Measurements from ENCODE around the gene TRPC5OS. TPM values are rescaled to one million over a fixed set of nuclear protein-coding genes. Genes with fewer than 3 reads are reported as not detected.

The TRPC5OS gene
- total RNA-seq, 4 donors from 2014 or later, result not detected

- TF ChIP-seq POLR2A (IDR thresholded peaks at IDR 0.05) (no peak), EP300 (IDR thresholded peaks at IDR 0.05) (no peak), CTCF (IDR thresholded peaks at IDR 0.05) (no peak), POLR2AphosphoS5 (IDR thresholded peaks at IDR 0.05) (no peak)
- H3K27me3 ChIP-seq, result no peaks in the 10 kb centered on the region
- WGBS, result 66% methylated on average over 4 of the region's 4 CpGs
- no peak overlapping the region for H3K27ac ChIP-seq
- H3K4me1 ChIP-seq, result no peaks in the 10 kb centered on the region
- no peak overlapping the region for H3K4me3 ChIP-seq
- no peaks in the 10 kb centered on the region for H3K9me3 ChIP-seq
- no peaks in the 10 kb centered on the region for H3K36me3 ChIP-seq
- DNase-seq (ENCODE audit: low spot score in 2 of 2), result no peak
Observed at GRCh38 chrX:111847491-111848133, 28.4 kb upstream of the TRPC5OS start.

- no peak for DNase-seq (ENCODE audit: low spot score in 2 of 2)
- H3K27me3 ChIP-seq, result no peaks in the 10 kb centered on the region
- H3K36me3 ChIP-seq, result no peaks in the 10 kb centered on the region
- TF ChIP-seq EP300 (IDR thresholded peaks at IDR 0.05) (no peak), POLR2AphosphoS5 (IDR thresholded peaks at IDR 0.05) (no peak), CTCF (IDR thresholded peaks at IDR 0.05) (no peak), POLR2A (IDR thresholded peaks at IDR 0.05) (no peak)
- no peak overlapping the region for H3K4me3 ChIP-seq
- WGBS, result 73% methylated on average over 5 of the region's 5 CpGs
- H3K4me1 ChIP-seq, result no peaks in the 10 kb centered on the region
- no peaks in the 10 kb centered on the region for H3K9me3 ChIP-seq
- no peak overlapping the region for H3K27ac ChIP-seq
Observed at GRCh38 chrX:111848541-111848940, 27.4 kb upstream of the TRPC5OS start.

- Histone ChIP-seq H3K9me3 (no peaks in the 10 kb centered on the region), H3K27me3 (no peaks in the 10 kb centered on the region), H3K4me3 (no peak overlapping the region), H3K36me3 (no peaks in the 10 kb centered on the region), H3K4me1 (no peaks in the 10 kb centered on the region), H3K27ac (no peak overlapping the region)
- TF ChIP-seq POLR2AphosphoS5 (IDR thresholded peaks at IDR 0.05) (no peak), CTCF (IDR thresholded peaks at IDR 0.05) (no peak), EP300 (IDR thresholded peaks at IDR 0.05) (no peak), POLR2A (IDR thresholded peaks at IDR 0.05) (no peak)
- no peak for DNase-seq (ENCODE audit: low spot score in 2 of 2)
Observed at GRCh38 chrX:111850975-111851374, 25.0 kb upstream of the TRPC5OS start.

- Histone ChIP-seq H3K4me3 (no peak overlapping the region), H3K27me3 (no peaks in the 10 kb centered on the region), H3K9me3 (no peaks in the 10 kb centered on the region), H3K4me1 (no peaks in the 10 kb centered on the region), H3K27ac (no peak overlapping the region), H3K36me3 (no peaks in the 10 kb centered on the region)
- DNase-seq (ENCODE audit: low spot score in 2 of 2), result no peak
- WGBS, result 62% methylated on average over 4 of the region's 4 CpGs
- TF ChIP-seq EP300 (IDR thresholded peaks at IDR 0.05) (no peak), POLR2AphosphoS5 (IDR thresholded peaks at IDR 0.05) (no peak), POLR2A (IDR thresholded peaks at IDR 0.05) (no peak), CTCF (IDR thresholded peaks at IDR 0.05) (no peak)
Observed at GRCh38 chrX:111854556-111855490, 21.2 kb upstream of the TRPC5OS start.

- Histone ChIP-seq H3K4me3 (no peak overlapping the region), H3K36me3 (no peaks in the 10 kb centered on the region), H3K9me3 (no peaks in the 10 kb centered on the region), H3K27ac (no peak overlapping the region), H3K4me1 (no peaks in the 10 kb centered on the region), H3K27me3 (no peaks in the 10 kb centered on the region)
- DNase-seq (ENCODE audit: low spot score in 2 of 2), result no peak
- TF ChIP-seq POLR2AphosphoS5 (IDR thresholded peaks at IDR 0.05) (no peak), POLR2A (IDR thresholded peaks at IDR 0.05) (no peak), EP300 (IDR thresholded peaks at IDR 0.05) (no peak), CTCF (IDR thresholded peaks at IDR 0.05) (no peak)
- 57% methylated on average over 1 of the region's 1 CpG for WGBS
Observed at GRCh38 chrX:111857534-111858060, 18.4 kb upstream of the TRPC5OS start.

All from suprapubic skin (tissue), 4 donors.